DND-41 (cell line): ENCODE data around the gene PAPPA.

Source experiments
- ATAC-seq: fragments of 200-7000 bp; cut with Tn5 transposase; 3 replicates; pipeline ENCODE4 v1.9.1; 2021; ENCODE audit warnings: low read depth; ENCODE audit not compliant: insufficient read depth
- DNase-seq: peaks from one replicate; pipeline ENCODE4 v3.0.0-alpha.2; 2020
- H2AFZ ChIP-seq: 2 replicates; pipeline ENCODE4 v1.6.0; 2012; ENCODE audit warnings: low read depth, low read length
- H3K27ac ChIP-seq: 2 replicates; pipeline ENCODE4 v1.5.1; 2012; ENCODE audit warnings: low read length, inconsistent platforms
- H3K27me3 ChIP-seq: fragments of 200-600 bp; sonication (generic); 2 replicates; pipeline ENCODE4 v1.6.0; 2012; ENCODE audit warnings: low read length, mild to moderate bottlenecking, inconsistent platforms; ENCODE audit not compliant: insufficient read depth, poor library complexity
- H3K36me3 ChIP-seq: 2 replicates; pipeline ENCODE4 v1.5.1; 2012; ENCODE audit warnings: low read length, inconsistent platforms; ENCODE audit not compliant: insufficient read depth
- H3K4me1 ChIP-seq: 2 replicates; pipeline ENCODE4 v1.5.1; 2012; ENCODE audit warnings: mild to moderate bottlenecking, low read length; ENCODE audit not compliant: insufficient read depth
- H3K4me2 ChIP-seq: 2 replicates; pipeline ENCODE4 v1.6.0; 2012; ENCODE audit warnings: mild to moderate bottlenecking, moderate library complexity, low read length, inconsistent platforms; ENCODE audit not compliant: insufficient read depth
- H3K4me3 ChIP-seq, 2 experiments: fragments of 200-600 bp in 1 of 2; shearing (Covaris generic) in 1 of 2; 2 replicates each; pipeline ENCODE4 v1.5.1; 2012 to 2016; ENCODE audit warnings: inconsistent platforms in 2 of 2, low read length in 2 of 2, mild to moderate bottlenecking in 2 of 2, low read depth in 1 of 2, moderate library complexity in 1 of 2
- H3K79me2 ChIP-seq: 2 replicates; pipeline ENCODE4 v1.6.0; 2012; ENCODE audit warnings: low read length, inconsistent platforms; ENCODE audit not compliant: insufficient read depth
- H3K9ac ChIP-seq: 2 replicates; pipeline ENCODE4 v1.6.0; 2012; ENCODE audit warnings: low read depth, mild to moderate bottlenecking, inconsistent platforms, low read length, moderate library complexity
- H3K9me3 ChIP-seq: 2 replicates; pipeline ENCODE4 v1.5.1; 2012; ENCODE audit warnings: low read length, moderate library complexity, mild to moderate bottlenecking, inconsistent platforms; ENCODE audit not compliant: insufficient read depth, severe bottlenecking
- H4K20me1 ChIP-seq: 2 replicates; pipeline ENCODE4 v1.6.0; 2012; ENCODE audit warnings: low read length; ENCODE audit not compliant: insufficient read depth
- CTCF ChIP-seq: IDR thresholded peaks from 2 replicates; pipeline ENCODE4 v1.5.1; 2012; ENCODE audit warnings: borderline replicate concordance, low read length, moderate library complexity, mild to moderate bottlenecking; ENCODE audit not compliant: poor library complexity, severe bottlenecking; ENCODE audit errors: extremely low read depth
- EZH2 ChIP-seq: IDR thresholded peaks from 3 replicates; pipeline ENCODE4 v1.6.1; 2012; ENCODE audit warnings: borderline replicate concordance, low read depth, mild to moderate bottlenecking, moderate library complexity, low read length, inconsistent platforms; ENCODE audit not compliant: severe bottlenecking

The PAPPA gene

GRCh38 chr9:116297346-116297745 is 143.8 kb downstream of the PAPPA start:
- no peaks in the 10 kb centered on the region for H3K27me3 ChIP-seq
- no peak overlapping the region for H2AFZ ChIP-seq
- no peak overlapping the region for H3K27ac ChIP-seq
- H3K4me1 ChIP-seq: no peaks in the 10 kb centered on the region
- H3K4me2 ChIP-seq: no peak overlapping the region
- ATAC-seq (no peak), DNase-seq (no peak)
- no peak for TF ChIP-seq CTCF
- no peak for TF ChIP-seq EZH2
- no peaks in the 10 kb centered on the region for H3K79me2 ChIP-seq
- no peaks in the 10 kb centered on the region for H3K36me3 ChIP-seq
- no peak overlapping the region for H3K9ac ChIP-seq
- H3K4me3 ChIP-seq: no peak overlapping the region
- H4K20me1 ChIP-seq: no peaks in the 10 kb centered on the region
- H3K9me3 ChIP-seq: no peaks in the 10 kb centered on the region

- H3K79me2 ChIP-seq: no peaks in the 10 kb centered on the region
- no peak for ATAC-seq
Observed at GRCh38 chr9:116298249-116298648, 144.7 kb downstream of the PAPPA start.

GRCh38 chr9:116298878-116299391 is 145.3 kb downstream of the PAPPA start:
- H3K27ac ChIP-seq: no peak overlapping the region
- H4K20me1 ChIP-seq: no peaks in the 10 kb centered on the region
- DNase-seq (no peak), ATAC-seq (no peak)
- H3K27me3 ChIP-seq: no peaks in the 10 kb centered on the region
- no peak overlapping the region for H3K4me2 ChIP-seq
- H3K9ac ChIP-seq: no peak overlapping the region
- H3K79me2 ChIP-seq: no peaks in the 10 kb centered on the region
- H3K4me3 ChIP-seq: no peak overlapping the region
- TF ChIP-seq EZH2: no peak
- no peak for TF ChIP-seq CTCF
- no peaks in the 10 kb centered on the region for H3K9me3 ChIP-seq
- H3K4me1 ChIP-seq: no peaks in the 10 kb centered on the region
- H3K36me3 ChIP-seq: no peaks in the 10 kb centered on the region
- H2AFZ ChIP-seq: no peak overlapping the region

More at GRCh38 chr9:116298249-116298648, 144.7 kb downstream of the PAPPA start:
- no peak overlapping the region for H2AFZ ChIP-seq
- H3K36me3 ChIP-seq: no peaks in the 10 kb centered on the region
- no peaks in the 10 kb centered on the region for H3K27me3 ChIP-seq
- no peak overlapping the region for H3K27ac ChIP-seq
- H3K9me3 ChIP-seq: no peaks in the 10 kb centered on the region
- H3K9ac ChIP-seq: no peak overlapping the region
- TF ChIP-seq CTCF (no peak), EZH2 (no peak)
- no peaks in the 10 kb centered on the region for H4K20me1 ChIP-seq
- no peak for DNase-seq
- no peak overlapping the region for H3K4me2 ChIP-seq
- no peak overlapping the region for H3K4me3 ChIP-seq
- no peaks in the 10 kb centered on the region for H3K4me1 ChIP-seq

GRCh38 chr9:116300360-116300870 is 146.8 kb downstream of the PAPPA start:
- DNase-seq: no peak
- Histone ChIP-seq H3K9ac (no peak overlapping the region), H3K36me3 (no peaks in the 10 kb centered on the region), H3K27me3 (no peaks in the 10 kb centered on the region), H2AFZ (no peak overlapping the region), H3K9me3 (no peaks in the 10 kb centered on the region), H3K4me1 (no peaks in the 10 kb centered on the region), H3K27ac (no peak overlapping the region), H3K4me2 (no peak overlapping the region), H3K4me3 (no peak overlapping the region), H3K79me2 (no peaks in the 10 kb centered on the region), H4K20me1 (no peaks in the 10 kb centered on the region)
- no peak for TF ChIP-seq EZH2
- TF ChIP-seq CTCF: no peak
- ATAC-seq: no peak
